HG03108 (cell line): ENCODE measurements around the gene CDCA7L.
A peak's percentile ranks its signal among the peaks of the same experiment; 100 is the strongest.
"Not testable (repeated sequence)": the region's sequence is repeated elsewhere in the genome, so short reads cannot be mapped to it uniquely, and the experiment has no call there.

Experiments
- ATAC-seq: cut with Tn5 transposase; IDR thresholded peaks from one replicate; pipeline ENCODE4 v1.9.1; 2021; ENCODE audit warnings: moderate library complexity; ENCODE audit not compliant: unreplicated experiment

The CDCA7L gene

DNA sequence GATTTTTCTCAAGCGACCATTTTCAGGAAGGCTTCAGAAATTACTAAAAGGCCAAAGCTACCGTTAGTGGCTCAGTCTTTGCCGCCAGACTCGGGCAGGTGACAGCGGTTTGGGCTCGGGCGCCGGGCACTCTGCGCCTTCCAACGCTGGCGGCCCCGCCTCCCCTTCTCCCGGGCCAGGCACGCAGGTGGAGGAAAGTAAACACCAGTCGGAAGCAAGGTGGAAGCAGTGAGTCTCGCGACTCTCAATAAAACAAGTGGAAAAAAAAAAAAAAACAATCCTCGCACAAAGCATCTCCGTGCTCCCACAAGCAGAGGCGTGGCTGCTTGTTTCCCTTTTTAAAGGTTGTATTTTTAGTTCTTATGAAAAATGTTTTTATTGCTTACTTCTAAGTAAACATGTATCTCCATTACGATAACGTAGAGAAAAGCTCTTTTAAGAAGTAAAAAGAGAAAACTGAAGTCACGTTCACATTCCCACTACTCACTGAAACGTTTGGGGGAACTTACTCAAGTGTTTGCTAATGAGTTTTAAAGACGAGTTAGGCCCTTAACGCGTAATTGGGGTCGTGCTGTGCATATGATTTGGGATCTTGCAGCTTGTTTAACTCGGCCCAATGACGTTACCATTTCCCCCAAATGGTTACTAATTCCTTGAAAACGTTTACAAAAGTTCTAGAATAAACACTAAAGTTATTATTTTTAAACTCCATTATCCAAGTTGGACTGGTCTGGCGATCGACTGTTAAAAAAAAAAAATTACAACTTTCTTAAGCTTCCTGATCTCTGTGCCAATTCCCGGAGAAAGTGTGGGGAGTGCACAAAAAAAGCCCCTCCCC is 864 bp downstream of the CDCA7L start:
- no peak for ATAC-seq

DNA sequence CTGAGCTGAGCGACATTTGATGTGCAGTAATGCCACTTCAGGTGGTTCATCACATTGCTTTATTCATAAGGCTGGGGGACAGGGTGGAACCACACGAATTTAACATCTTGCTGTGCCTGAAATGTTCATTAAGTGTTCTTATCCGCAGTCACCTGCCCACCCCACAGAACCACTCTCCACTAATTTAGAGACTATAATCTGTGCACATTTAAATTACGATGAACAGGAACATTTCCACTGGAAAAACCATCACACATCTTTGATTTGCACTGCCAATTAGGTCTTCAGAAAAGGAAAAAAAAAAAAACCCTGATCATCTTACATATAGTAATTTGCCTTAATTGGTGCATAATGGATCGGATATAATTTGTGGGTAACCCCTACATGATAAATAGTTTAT is 2.3 kb downstream of the CDCA7L start:
- no peak for ATAC-seq

DNA sequence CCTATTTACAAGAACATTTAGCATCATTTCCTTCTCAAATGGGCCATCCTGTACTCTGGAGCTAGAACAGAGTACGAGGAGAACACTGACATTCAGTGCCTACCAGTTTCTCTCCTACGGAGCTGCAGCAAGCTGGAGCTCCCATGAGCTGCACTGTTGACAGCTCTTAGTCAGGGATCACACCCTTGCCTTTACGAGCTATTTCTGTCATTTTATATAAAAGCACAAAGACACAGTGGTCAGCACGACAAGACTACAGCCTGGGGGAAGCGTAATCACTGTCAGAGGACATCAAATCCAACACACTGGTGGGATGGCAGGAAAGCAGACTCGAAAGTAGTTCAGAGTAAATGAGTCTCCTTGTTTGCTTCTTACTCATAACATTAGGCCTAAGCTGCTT is 2.7 kb downstream of the CDCA7L start:
- no peak for ATAC-seq

DNA sequence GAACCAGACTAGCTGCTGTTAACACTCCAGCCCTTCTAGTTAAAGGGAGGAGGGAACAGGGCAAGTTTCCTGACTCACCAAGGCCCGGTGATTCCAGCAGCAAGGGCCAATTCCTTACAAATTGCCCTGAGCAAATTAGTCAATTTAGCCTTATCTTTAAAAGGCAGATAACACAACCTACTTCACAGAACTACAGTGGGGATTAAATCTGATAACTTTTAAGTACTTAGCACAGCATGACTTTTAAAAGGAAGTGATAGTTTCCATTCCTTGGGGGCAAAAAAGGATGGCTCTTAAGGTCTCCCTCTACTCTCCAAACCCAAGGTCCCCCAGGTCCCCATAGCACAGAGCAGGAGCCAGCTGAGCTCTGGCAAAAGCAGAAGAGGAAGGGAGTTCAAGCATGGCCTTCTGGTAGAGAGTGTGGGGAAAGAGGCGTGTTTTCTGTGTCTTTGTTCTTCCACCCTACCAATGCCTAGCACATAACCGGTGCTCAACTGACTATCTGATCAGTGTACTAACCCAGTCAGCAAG is 4.0 kb downstream of the CDCA7L start:
- peak; percentile 13 for ATAC-seq

DNA sequence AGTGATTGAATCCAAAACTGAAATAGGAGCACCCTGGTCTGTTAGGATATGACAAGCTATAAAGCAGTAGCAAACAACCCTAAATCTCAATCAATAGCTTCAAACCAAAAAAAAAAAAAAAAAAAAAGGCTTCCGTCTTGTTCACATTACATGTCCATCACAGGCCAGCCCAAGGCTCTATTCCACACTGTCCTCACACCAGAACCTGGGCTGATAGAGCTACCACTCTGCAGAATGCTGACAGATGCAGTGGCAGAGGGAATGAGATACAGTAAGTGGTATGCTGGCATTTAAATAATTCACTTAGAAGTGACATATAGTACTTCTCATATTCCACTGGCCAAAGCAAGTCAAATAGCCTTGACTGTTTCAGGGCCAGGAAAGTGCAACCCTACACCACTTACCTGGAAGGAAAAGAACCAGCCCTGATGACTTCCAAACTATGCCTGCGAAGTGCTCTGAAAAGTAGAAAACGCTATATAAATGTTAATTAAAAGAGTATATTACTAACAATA is 5.8 kb downstream of the CDCA7L start:
- no peak for ATAC-seq

DNA sequence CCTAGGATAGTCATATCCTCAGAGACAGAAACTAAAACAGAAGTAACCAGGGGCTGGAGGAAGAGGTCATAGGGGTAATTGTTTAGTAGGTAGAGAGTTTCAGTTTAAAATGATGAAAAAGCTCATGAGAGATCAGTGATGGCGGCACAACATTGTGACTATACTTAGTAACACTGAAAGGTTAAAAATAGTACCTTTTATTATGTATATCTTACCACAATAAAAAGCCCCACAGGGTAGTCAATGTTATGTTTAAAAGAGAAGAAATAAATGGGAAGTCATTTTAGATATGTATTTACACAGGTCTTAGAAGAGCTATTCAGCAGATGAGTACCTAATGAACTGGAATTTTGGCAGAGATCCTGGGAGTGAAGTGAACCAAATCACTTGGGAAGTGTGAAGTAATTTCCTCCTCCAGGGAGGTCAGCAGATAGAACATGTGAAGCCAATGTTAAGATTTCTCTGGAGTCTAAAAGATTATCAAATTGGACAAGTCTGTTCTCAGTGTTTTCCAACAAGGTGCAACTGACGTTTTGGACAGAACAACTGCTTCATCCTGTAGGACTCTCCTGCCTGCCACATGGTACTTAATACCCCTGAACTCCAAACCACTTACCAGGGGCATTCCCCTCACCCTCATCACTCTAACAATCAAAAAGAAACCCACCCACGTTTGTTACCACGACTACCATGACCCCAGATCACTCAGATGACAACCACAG is 6.4 kb downstream of the CDCA7L start:
- ATAC-seq, result peak; percentile 54

DNA sequence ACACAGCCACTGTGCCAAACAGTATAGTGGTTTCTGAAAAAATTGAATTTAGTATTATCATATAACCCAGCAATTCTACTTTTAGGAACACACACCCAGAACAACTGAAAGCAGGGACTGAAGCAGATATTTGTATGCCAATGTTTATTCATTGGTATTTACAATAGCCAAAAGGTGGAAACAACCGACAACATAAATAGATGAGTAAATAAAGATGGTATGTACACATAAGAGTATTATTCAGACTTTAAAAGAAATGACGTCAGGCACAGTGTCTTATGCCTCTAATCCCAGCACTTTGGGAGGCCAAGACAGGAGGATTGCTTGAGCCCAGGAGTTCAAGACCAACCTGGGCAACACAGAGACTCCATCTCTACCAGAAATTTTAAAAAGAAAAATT is 7.2 kb downstream of the CDCA7L start:
- no peak for ATAC-seq

DNA sequence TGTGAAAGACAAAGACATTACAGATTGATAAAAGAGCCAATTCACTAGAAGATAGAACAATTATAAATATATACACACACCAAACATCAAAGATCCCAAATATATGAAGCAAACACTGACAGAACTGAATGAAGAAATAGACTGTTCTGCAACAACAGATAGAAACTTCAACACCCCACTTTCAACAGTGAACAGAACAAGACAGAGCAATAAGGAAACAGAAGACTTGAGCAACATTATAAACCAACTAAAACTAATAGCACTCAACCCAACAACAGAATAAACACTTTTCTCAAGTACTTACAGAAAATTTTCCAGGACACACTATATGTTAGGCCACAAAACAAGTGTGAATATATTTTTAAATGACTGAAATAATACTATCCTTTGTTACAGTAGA is 10.9 kb downstream of the CDCA7L start:
- no peak for ATAC-seq

DNA sequence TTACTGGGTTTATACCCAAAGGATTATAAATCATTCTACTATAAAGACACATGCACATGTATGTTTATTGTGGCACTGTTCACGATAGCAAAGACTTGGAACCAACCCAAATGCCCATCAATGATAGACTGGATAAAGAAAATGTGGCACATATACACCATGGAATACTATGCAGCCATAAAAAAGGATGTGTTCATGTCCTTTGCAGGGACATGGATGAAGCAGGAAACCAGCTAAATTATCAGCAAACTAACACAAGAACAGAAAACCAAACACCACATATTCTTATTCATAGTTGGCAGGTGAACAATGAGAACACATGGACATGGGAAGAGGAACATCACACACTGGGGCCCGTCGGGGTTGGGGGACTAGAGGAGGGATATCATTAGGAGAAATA is 12.4 kb downstream of the CDCA7L start:
- not testable (repeated sequence) for ATAC-seq

DNA sequence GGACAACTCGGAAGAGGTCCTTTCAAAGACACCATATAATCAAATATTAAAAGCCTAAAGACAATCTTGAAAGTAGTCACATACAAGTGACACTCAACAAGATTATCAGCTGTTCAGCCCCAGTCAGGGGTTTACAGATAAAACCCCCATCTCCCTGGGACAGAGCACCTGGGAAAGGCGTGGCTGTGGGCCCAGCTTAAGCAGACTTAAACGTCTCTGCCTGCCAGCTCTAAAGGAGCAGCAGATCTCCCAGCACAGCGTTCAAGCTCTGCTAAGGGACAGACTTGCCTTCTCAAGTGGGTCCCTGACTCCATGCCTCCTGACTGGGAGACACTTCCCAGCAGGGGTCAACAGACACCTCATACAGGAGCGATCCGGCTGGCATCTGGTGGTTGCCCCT is 18.0 kb downstream of the CDCA7L start:
- no peak for ATAC-seq

DNA sequence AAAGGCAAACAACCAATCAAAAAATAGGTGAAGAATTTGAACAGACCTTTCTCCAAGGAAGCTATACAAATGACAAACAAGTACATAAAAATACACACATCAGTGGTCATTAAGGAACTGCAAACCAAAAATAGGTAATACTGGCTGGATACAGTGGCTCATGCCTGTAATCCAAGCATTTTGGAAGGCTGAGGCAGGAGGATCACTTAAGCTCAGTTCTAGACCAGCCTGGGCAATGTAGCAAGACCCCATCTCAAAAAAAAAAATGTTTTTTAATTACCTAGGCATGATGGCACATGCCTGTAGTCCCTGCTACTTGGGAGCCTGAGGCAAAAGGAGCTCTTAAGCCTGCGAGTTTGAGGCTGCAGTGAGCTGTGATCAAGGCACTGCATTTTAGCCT is 19.3 kb downstream of the CDCA7L start:
- ATAC-seq, result no peak

DNA sequence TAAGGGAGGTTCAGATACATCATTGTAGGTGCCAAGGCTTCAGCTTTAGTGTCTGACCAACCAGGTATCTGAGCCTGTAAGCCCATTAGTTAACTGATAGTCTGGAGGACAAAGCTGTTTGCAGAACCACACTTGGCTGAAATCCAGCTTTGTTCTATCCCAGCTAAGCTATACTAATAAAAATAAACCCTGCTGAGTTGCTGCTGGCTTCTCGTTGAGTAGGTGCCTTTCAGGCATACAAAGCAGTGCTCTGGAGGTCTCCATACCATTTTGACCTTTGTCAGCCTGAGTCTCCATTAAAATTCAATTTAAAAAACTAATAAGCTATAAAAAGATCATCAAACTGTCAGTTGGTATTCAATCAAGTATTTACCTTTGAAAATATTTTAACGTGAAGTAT is 22.0 kb downstream of the CDCA7L start:
- no peak for ATAC-seq

DNA sequence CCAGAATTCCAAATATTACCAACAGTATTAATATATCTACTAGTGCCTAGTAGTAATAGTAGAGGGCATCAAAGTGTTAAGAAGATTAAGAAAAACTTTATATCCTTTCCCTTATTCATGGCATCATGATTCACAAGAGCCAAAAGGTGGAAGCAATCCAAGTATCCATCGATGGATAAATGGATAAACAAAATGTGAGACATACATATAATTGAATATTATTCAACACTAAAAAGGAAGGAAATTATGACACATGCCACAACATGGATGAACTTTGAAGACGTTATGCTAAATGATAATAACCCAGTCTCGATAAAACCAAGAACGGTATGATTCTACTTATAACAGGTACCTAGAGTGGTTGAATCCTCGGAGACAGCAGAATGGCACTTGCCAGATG is 23.1 kb downstream of the CDCA7L start:
- ATAC-seq, result no peak

DNA sequence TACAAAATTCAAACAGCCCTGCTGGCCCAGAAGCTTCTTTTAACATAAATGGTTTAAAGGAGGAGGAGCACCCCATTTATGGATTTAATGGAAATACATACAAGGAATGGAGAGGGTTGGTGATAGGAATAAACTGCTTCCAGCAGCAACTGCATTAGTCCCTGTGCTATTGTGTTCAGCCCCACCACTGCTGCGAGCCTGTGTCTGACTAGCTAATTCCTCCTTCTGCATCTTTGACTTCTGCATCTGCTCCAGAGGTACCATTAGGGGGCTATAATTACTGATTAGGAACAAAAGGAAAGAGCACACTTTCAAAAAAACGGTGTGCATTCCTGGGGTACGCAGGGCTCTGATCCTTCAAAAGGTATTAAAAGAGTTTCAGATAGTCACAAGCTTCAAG is 24.8 kb downstream of the CDCA7L start:
- ATAC-seq, result no peak

DNA sequence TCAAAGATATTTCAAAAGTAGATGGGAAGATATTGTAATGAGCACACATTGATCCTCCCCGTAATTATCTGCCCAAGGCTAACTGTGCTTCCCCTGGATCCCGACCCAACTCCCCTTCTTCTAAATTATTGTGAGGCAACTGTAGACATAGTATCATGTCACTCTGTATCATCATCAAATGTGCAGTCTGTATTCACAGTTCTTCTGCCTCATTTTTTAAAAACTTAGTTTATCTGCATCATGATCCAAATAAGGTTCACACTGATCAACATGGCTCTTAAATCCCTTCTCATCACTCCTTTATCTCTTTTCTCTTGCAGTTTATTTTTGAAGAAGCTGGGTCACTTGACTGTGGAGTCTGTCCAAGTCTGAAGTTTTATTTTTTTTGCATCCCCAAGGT is 27.5 kb downstream of the CDCA7L start:
- no peak for ATAC-seq

DNA sequence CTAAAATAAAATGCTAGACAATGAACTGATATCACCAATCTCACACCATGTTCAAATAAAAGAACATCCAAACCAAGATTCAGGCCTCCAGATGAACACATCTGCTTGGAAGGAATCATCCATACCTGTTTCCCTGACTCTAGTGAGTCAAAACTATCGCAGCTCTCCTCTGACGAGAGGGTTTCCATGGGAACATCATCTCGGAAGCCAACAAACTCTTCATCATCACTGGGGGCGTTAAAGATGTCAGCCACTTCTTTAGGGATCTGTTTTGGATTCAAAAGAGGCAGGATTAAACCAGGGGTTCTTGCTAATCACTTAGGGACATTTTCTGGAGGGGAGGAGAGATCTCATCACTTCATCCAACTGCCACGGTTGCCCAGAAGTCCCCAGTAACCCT is 29.1 kb downstream of the CDCA7L start:
- no peak for ATAC-seq

DNA sequence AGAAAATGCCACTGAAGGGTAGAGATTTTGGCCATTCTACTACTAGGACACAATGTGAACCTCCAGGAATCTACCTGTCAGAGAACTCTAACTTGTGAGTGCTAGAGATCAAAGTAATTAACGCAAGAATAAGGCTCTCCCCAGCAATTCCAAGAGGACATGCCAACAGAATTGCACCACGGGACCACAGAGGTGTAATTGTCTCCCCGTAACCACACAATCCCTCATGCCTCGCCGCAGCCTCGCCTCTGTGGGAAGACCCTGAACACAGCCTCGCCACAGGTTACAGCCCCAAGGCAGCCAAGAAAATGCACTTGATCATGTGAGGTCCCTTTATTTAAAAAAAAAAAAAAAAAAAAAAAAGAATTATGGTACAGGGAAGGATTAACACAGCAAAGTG is 29.5 kb downstream of the CDCA7L start:
- ATAC-seq, result no peak

DNA sequence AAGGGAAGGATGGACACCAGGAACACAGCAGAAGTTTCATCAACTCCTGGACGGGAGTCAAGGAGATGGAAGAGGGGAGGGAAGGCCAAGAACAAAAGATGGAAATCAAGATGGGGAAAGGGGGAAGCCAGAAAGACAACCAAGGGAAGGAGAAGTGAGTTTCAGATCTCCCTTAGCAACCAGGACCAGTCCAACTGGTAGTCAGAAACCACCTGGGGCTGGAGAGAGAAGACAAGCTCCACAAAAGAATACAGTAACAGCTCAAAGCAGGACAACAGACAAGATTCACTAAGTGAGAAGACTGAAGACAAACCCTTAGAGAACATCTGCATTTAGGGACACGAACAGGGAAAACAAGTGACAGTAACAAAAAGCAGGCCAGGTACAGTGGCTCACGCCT is 30.6 kb downstream of the CDCA7L start:
- ATAC-seq, result no peak

DNA sequence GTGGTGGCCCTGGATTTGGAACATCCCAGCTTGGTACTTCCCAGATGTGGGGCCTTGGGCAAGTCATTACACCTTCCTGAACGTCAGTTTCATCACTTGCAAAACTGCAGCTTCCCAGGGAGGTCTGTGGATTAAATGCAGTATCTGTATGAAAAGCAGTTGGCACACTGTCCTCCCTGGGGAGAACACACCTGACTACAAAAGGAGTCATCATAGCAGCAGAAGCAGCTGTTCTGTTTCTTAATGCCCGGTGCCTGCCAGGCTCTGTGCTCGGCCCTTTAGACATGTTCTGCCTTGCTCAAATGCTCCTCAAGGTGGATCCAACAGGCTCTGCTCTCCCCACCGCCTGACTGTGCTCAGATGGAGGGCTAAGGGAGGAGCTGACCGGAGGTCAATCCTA is 31.0 kb downstream of the CDCA7L start:
- no peak for ATAC-seq

DNA sequence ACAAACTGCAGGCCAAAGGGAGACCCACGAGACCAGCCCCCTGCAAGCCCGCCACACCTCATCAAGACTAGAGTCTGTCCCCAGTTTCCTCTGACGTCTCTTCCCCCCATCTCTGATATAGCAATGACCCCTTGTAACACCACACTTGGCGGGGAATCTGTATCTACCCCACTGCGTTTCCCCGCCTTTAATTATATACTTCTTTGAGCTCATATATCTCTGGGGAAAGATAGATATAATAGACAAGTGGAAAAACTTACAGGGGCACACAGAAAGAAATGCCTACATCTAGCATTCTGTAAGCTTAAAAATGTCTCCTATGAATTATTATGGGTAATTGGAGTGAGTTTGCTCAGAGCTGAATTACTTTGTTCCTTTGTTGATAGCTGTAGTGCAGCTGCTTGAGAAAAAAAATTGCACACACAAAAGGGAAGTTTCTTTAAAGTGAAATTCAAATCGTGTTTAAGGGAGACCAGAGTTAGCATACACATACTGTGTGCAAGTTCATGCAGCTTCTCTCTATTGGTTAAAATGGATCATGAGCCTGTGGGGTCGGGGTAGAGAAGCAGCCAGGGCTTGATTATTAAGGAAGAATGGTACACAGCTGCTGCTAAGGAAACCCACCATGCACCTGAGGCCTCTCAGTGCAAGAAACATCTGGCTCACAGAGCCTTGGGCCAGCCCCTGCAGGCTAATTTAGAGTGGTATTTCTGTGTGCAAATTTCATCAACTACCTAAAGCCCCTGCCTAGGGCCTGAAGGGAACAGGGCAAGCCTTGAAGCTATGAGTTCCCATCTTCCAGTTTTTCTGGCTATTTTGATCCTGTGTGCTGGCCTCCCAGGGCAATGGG is 32.5 kb downstream of the CDCA7L start:
- no peak for ATAC-seq

DNA sequence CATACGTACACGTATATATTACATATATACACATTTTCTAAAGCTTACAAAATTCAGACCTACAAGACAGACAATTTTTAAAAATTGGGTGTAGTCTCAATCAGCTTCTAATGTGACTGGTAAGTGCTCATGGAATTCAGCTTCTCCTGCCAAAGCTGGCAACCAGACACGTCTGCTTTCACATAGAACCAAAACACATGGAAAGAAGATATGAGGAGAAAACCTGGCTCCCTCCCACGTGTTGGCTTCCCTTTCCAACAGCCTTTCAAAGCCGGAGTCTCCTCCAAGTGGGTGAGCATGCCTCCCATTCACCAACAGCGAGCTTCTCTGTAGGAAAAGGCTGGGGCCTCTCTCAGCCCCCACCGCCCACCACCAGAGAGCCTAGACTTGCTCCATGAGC is 33.4 kb downstream of the CDCA7L start:
- ATAC-seq, result no peak
